ENCODE measurements around the gene POLG. TPM values are rescaled to one million over a fixed set of nuclear protein-coding genes. Genes with fewer than 3 reads are reported as not detected.

POLG gene
- total and polyA plus RNA-seq, 2 of the 4 experiments (the other 2 are of a cell fraction): 19.9 to 30.6 TPM

GRCh38 chr15:89323825-89324224 is 10.8 kb downstream of the POLG start:
- Histone ChIP-seq H3K9me3 (ENCODE audit: control insufficient read depth, insufficient read depth, low read length) (no peaks in the 10 kb centered on the region), H2AFZ (replicated peaks; ENCODE audit: low read length, poor library complexity) (no peak overlapping the region), H2BK120ac (ENCODE audit: low read depth, low read length) (no peak overlapping the region), H2AK9ac (replicated peaks; ENCODE audit: low read depth, low read length, poor library complexity) (no peak overlapping the region), H2BK15ac (ENCODE audit: low read depth, low read length) (no peak overlapping the region), H3K27me3 (ENCODE audit: control insufficient read depth, insufficient read depth, low read length) (no peaks in the 10 kb centered on the region), H3K4me3 (ENCODE audit: insufficient read depth, low read depth, low read length) (no peak overlapping the region), H3K4me2 (ENCODE audit: low read depth, low read length) (no peak overlapping the region), H3K79me1 (ENCODE audit: low read depth in 1 of 2, low read length in 2 of 2) (peaks cover 30 to 78% of the 10 kb centered on the region in 2 experiments), H3K56ac (ENCODE audit: extremely low read depth, insufficient read depth, low read length) (no peak overlapping the region), H3K14ac (replicated peaks; ENCODE audit: low read depth, low read length) (no peak overlapping the region), H2BK5ac (ENCODE audit: low read depth, low read length, poor library complexity, severe bottlenecking) (no peak overlapping the region), H3K4ac (ENCODE audit: low read depth, low read length) (no peak overlapping the region), H4K8ac (ENCODE audit: low read depth in 2 of 2, low read length in 2 of 2) (no peak overlapping the region), H3K4me1 (ENCODE audit: control insufficient read depth, insufficient read depth, low read length) (no peaks in the 10 kb centered on the region), H3K18ac (ENCODE audit: low read depth, low read length) (no peak overlapping the region), H2AK5ac (ENCODE audit: low read depth, low read length) (no peak overlapping the region), H3K9me1 (ENCODE audit: insufficient read depth, low read length) (peaks cover 7% of the 10 kb centered on the region), H4K20me1 (ENCODE audit: insufficient read depth, low read length) (peaks cover 42% of the 10 kb centered on the region), H3K27ac (ENCODE audit: insufficient read depth, low read length) (no peak overlapping the region), H3K36me3 (ENCODE audit: control insufficient read depth, insufficient read depth, low read length) (peaks cover 96% of the 10 kb centered on the region), H3K9ac (ENCODE audit: low read depth, low read length) (no peak overlapping the region), H3K23ac (ENCODE audit: low read depth, low read length) (no peak overlapping the region), H4K91ac (ENCODE audit: insufficient read depth, low read depth, low read length) (no peak overlapping the region), H4K5ac (ENCODE audit: low read depth, low read length) (no peak overlapping the region), H2BK20ac (ENCODE audit: low read depth, low read length) (no peak overlapping the region)
- no CpG with 5 or more reads among the region's 6 CpGs for WGBS, 2 experiments (ENCODE audit: extremely low coverage in 2 of 2, insufficient read length in 1 of 2)
- in situ Hi-C loops (cut with MboI; ENCODE audit: low sequenced_read_pairs) (no loop called here), intact Hi-C loops (cut with micrococcal nuclease) (no loop called here), dilution Hi-C loops (cut with HindIII; ENCODE audit: low sequenced_read_pairs, unreplicated experiment) (no loop called here)
- TF ChIP-seq RAD21 (IDR thresholded peaks at IDR 0.05; ENCODE audit: low read length) (no peak), ELK1 (IDR thresholded peaks at IDR 0.05; ENCODE audit: borderline replicate concordance, low read depth, low read length) (no peak), CHD1 (IDR thresholded peaks at IDR 0.05; ENCODE audit: low read depth, low read length) (no peak), SMC3 (IDR thresholded peaks at IDR 0.05; ENCODE audit: low read depth, low read length) (no peak), MXI1 (IDR thresholded peaks at IDR 0.05; ENCODE audit: borderline replicate concordance, low read depth, low read length) (no peak), MAFK (IDR thresholded peaks at IDR 0.05; ENCODE audit: low read depth, low read length) (no peak), BHLHE40 (IDR thresholded peaks at IDR 0.05; ENCODE audit: low read depth, low read length) (no peak), USF2 (IDR thresholded peaks at IDR 0.05; ENCODE audit: low read depth, low read length) (no peak), MAZ (IDR thresholded peaks at IDR 0.05; ENCODE audit: borderline replicate concordance, low read depth, low read length) (no peak), RFX5 (IDR thresholded peaks at IDR 0.05; ENCODE audit: low read depth, low read length) (no peak), FOS (IDR thresholded peaks at IDR 0.05; ENCODE audit: low read depth, low read length) (no peak), NFE2L2 (IDR thresholded peaks at IDR 0.05; ENCODE audit: low read depth, low read length) (no peak), POLR2A (IDR thresholded peaks at IDR 0.05; ENCODE audit: low read depth, low read length) (no peak), CEBPB (IDR thresholded peaks at IDR 0.05; ENCODE audit: low read depth, low read length) (no peak), RCOR1 (IDR thresholded peaks at IDR 0.05; ENCODE audit: insufficient replicate concordance, low read length) (no peak), CTCF (conservative IDR thresholded peaks at IDR 0.05; ENCODE audit: low read depth, low read length) (no peak)
- CTCF ChIA-PET: interaction anchor here (1.6 kb wide), 1 partner anchor 8 kb away, joined by 4 read pairs; no protein-coding TSS in a partner anchor
- ATAC-seq (ENCODE audit: low read depth) (no peak), DNase-seq (no peak)
- no TSS peak for BruUV-seq (replicated peaks)
- POLR2A ChIA-PET (ENCODE audit: unreplicated experiment): no interaction called here

All from IMR-90 (cell line).